Measurements from ENCODE around the gene ATG2A. TPM values are rescaled to one million over a fixed set of nuclear protein-coding genes. Genes with fewer than 3 reads are reported as not detected.

ATG2A gene
- total RNA-seq, 1 donor from 2014 or later, result 11.5 TPM

- intact Hi-C loops (cut with DNase I), result no loop called here
- DNase-seq (peak; percentile 86), ATAC-seq (ENCODE audit: poor library complexity) (peak; percentile 76)
Observed at GRCh38 chr11:64864473-64865285, 52.3 kb downstream of the ATG2A start.

DNA sequence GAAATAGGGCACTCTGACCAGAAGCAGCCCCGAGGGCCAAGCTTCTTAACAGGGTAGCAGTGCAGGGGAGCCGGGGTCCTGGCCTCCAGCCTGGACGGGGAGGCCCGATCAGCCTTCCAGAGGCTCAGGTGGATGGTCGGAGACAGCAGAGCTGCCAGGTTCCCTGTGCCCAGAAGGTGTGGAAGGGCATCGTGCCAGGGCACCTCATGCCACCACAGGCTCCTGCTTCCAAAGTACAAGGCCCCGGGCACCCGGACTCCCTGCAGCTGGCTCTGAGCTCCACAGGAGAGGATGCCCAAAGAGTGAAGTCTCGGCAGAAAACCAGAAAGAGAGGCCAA lies 52.9 kb downstream of the ATG2A start:
- no peak for DNase-seq
- intact Hi-C loops (cut with DNase I), result no loop called here

DNA sequence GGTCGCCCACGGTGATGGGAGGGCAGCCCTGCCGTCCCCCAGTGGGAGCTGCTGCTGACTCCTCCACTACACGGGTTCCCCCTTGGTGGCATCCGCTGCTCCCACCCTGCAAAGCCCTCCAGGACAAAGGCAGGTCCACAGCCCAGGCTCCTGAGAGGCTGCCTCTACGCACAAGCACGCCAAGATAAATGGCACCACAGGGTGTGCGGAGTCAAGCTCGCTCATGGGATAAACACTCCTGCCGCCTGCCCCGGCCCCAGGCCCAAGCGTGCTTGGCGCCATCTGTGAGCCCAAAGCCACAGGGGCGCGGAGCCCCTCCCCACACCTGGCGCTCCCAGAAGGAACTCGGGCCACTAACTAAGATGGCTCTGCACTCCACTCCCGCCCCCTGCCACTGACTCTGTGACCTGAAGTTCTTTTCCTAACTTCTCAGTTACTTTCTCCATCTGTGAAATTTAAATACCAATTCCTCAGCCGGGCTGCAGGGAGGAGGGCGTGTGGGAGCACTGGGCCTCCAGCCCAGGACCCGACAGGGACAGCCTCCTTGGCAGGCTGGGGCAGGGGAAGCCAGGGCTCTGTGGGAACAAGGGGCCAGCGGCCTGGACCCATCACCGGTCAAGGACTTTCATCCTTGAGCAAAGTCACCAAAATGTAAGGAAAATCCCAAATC lies 53.5 kb downstream of the ATG2A start:
- DNase-seq (peak; percentile 67), ATAC-seq (ENCODE audit: poor library complexity) (peak; percentile 51)
- intact Hi-C loops (cut with DNase I), result no loop called here

More for the DNA sequence above, 52.9 kb downstream of the ATG2A start:
- peak; percentile 5 for ATAC-seq (ENCODE audit: poor library complexity)

GRCh38 chr11:64862987-64863390 lies 54.0 kb downstream of the ATG2A start:
- DNase-seq (peak; percentile 80), ATAC-seq (ENCODE audit: poor library complexity) (peak; percentile 3)
- intact Hi-C loops (cut with DNase I), result no loop called here

DNA sequence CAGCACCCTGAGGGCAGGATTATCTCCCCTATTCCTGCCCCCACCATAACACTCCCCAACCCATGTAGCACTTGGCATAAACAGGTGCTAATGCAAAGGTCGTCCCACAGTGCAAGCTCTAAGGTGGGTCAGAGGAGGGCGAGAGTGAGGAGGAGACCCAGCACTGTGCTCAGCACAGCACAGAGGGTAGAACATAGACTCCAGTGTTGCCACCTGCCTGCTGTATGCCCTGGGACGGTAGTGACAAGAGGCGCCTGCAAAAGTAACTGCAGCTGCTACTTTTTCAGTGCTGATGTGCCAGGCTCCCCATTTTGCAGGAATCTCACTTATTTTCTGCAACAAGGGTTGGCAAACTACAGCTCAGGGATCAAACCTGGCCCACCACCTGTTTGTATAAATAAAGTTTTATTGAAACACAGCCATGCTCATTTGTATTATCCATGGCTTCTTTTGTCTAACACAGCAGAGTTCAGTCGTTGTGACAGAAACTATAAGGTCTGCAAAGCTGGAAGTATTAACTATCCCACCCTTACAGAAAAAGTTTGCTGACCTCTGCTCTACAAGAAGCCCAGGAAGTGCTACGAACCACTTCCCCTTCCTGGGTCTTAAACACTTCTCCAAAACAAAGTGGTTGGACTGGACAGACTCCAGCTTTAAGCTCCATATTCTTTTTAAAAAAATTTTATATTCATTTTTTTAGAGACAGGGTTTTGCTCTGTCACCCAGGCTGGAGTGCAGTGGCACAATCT lies 55.6 kb downstream of the ATG2A start:
- no peak for DNase-seq
- intact Hi-C loops (cut with DNase I), result no loop called here

GRCh38 chr11:64859542-64860414 lies 57.2 kb downstream of the ATG2A start:
- ATAC-seq (ENCODE audit: poor library complexity), result no peak
- DNase-seq, result no peak
- intact Hi-C loops (cut with DNase I), result no loop called here

More for the DNA sequence above, 55.6 kb downstream of the ATG2A start:
- no peak for ATAC-seq (ENCODE audit: poor library complexity)

DNA sequence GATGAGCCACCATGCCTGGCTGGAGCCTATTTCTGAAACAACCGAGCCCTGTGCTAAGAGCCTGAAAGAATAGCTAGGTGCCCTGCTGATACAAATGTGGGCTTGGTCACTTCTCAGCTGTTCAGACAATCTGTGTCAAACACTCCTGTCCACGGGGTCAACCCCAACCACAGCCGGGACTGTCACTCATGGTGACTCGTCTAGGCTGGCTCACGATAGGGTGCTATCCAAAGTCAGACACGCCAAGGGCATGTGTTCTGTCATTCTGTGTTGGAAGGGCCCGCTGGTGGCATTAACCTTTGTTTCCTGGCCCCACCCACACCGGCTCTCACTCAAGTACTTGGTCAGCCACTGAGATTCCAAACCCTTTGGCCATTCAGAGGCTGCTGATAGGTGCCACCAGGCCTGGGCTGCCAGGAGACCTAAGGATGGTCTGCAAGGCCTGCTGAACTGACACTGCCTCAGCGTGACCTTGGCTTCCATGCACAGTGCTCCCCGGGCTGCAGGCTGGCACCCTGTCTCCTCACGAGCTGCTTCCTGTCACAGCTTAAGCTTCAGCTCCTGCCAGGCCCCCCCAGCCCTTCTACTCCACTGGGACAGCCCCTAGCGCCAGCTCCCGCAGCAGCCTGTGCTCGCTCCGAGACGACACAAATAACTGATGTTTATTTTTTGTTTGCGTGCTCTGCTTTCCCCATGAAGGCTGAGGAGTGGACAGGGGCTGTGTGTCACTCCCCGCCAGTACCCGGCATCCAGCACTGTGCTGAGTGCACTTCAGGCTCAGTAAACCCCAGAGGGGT lies 58.3 kb downstream of the ATG2A start:
- intact Hi-C loops (cut with DNase I), result no loop called here

GRCh38 chr11:64857485-64857884 lies 59.5 kb downstream of the ATG2A start:
- ATAC-seq (ENCODE audit: poor library complexity) (no peak), DNase-seq (no peak)
- intact Hi-C loops (cut with DNase I), result no loop called here

More for the DNA sequence above, 58.3 kb downstream of the ATG2A start:
- peak; percentile 75 for ATAC-seq (ENCODE audit: poor library complexity)
- DNase-seq, result peak; percentile 81

GRCh38 chr11:64856382-64857227 lies 60.4 kb downstream of the ATG2A start:
- ATAC-seq (ENCODE audit: poor library complexity) (peak; percentile 16), DNase-seq (peak; percentile 72)
- intact Hi-C loops (cut with DNase I), result no loop called here

DNA sequence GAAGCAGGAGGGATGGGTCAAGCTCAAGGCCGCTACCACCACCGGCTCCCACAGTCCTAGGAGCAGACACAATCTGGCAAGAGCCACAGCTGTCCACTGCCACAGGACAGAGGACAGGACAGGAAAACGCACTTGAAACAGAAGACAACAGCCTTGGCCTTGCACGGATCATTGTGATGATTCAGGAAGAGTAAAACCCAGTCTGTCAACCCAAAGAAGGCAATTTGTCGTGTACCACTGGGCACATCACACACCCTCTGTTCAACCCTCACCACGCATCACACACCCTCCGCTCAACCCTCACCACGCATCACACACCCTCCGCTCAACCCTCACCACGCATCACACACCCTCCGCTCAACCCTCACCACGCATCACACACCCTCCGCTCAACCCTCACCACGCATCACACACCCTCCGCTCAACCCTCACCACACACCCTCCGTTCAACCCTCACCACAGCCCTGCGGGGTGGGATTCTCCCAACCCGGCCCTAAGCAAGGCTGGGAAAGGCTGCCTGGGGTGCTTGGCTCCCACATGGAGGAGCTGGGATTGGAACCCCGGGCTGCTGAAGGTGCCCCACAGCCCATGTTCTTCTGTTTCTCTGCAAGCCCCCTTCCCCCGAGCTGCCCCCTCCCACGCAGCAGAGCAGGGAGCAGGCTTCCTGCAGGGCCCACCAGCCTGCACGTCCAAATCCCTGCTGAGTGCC lies 61.3 kb downstream of the ATG2A start:
- intact Hi-C loops (cut with DNase I), result no loop called here
- DNase-seq (no peak), ATAC-seq (ENCODE audit: poor library complexity) (no peak)

DNA sequence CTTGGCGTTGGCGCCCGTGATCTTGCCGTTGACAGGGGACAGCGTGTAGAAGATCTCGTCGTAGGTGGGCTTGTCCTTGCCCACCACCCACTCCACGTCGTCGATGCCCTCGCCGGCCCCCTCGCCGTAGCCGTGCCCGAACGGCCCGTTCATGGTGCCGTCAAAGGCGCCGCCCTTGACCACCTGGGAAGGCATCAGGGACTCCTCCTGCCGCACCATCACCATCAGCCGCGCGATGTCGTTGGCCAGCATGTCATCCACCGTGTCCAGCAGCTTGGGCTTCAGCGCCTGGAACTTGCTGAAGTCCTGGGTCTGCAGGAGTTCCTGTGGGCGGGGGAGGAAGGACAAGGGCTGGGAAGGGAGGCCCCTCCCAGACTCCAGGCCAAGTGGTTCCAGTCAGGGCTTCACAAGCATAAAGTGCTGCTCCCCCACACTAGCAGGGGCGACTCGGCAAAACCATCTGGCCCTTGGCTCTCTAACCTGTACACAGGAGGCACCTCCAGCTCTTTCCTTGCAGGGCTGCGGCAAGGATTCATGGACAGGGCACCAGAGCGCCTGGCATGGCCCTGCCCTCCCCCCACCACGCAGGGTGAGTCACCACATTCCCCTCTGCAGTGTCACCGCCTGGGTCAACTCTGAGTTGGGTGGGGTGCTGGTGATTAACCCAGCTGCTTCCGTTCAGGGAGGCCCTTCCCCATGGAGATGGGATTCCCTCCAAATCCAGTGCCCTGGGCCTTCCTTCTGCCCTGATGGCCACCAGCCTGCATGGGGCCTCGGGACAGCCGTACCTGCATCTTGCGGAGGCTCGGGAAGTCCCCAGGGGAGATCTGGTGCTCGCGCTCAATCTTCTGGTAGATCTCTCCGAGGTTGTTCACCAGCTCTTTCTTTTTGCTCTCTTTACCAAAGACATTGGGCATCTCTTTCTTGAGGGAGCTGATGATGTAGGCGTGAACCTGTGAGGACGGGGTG lies 62.2 kb downstream of the ATG2A start:
- peak; percentile 56 for ATAC-seq (ENCODE audit: poor library complexity)
- intact Hi-C loops (cut with DNase I), result no loop called here

GRCh38 chr11:64854157-64854533 lies 62.9 kb downstream of the ATG2A start:
- intact Hi-C loops (cut with DNase I), result no loop called here
- ATAC-seq (ENCODE audit: poor library complexity) (no peak), DNase-seq (no peak)

More for the DNA sequence above, 62.2 kb downstream of the ATG2A start:
- peak; percentile 88 for DNase-seq

DNA sequence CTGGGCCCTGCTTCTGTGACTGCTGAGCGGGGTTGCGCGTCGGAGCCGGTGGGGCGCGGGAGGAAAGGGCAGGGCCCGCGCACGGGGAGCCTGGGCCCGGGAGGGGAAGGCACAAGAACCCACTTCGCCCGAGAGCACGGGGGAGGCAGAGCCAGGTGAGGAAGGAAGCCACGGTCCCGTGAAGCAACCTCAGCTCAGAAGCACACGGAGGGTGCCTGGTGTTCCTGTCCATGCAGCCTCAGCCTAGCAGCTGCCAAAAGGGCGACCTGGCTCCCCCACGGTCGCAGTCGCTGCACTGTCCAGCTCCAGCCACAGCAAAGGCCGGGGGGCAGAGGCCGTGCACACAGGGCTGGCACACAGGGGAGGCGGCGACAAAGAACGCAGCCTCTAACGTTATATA lies 63.3 kb downstream of the ATG2A start:
- intact Hi-C loops (cut with DNase I), result no loop called here
- no peak for DNase-seq
- ATAC-seq (ENCODE audit: poor library complexity), result no peak

DNA sequence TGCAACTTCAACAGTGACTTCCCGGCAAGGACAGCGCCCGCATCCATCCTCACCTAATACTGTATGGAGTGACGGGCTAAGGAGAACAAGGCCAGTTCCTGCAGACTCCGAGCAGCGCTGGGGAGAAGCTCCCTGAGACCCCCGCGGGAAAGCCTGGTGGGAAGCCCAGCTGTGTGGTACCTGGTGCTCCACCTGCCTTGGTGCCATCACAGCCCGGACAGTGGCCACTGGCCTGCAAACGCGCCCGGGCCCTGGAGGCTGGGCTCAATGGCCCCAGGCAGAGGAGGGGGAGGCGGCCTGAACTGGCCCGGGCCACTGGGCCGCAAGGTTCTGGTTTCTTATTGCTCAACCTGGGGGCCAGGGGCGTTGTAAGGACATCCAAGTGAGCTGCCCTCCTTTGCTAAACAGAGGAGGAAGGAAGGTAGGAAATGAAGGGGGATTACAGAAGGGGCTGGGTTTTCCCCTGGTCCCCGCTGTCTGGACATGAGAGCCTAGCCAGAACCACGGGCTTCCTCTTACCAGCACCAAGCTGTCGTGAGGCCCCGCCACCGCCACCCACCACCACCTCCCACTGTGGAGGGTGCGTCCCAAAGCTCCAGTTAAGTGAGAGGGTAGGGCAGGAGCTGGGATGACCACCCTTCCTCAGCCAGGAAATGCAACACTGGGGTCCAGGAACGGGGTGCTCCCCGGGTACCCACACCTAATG lies 64.1 kb downstream of the ATG2A start:
- ATAC-seq (ENCODE audit: poor library complexity) (no peak), DNase-seq (no peak)
- intact Hi-C loops (cut with DNase I), result no loop called here

All from Right ventricle myocardium superior (tissue), 1 donor.